Measurements from ENCODE around the gene IRF2.

Gene IRF2

GRCh38 chr4:184450045-184450444 lies 24.3 kb downstream of the IRF2 start:
- DNase-seq: no peak

DNA sequence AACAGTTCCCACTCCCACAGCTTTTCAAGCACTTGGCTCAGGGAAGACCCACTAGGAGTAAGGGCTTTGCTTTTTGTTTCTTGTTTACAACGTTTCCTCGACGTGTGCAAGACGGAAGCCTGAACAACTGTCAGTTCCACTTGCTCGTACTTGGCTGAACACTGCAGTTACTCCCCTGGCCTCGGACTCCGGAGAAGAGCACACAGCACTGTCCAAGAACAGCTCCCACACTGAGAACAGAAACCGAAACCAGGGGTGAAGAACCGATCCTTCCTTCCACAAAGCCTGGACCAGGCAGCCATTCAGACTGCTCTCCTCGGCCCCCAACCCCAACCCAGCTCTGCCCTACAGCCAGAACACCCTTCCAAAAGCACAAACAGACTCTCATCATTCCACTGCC lies 25.5 kb downstream of the IRF2 start:
- DNase-seq: peak; percentile 24

- no peak for DNase-seq
Observed at GRCh38 chr4:184448141-184448540, 26.2 kb downstream of the IRF2 start.

GRCh38 chr4:184447664-184448063 lies 26.7 kb downstream of the IRF2 start:
- DNase-seq: no peak

DNA sequence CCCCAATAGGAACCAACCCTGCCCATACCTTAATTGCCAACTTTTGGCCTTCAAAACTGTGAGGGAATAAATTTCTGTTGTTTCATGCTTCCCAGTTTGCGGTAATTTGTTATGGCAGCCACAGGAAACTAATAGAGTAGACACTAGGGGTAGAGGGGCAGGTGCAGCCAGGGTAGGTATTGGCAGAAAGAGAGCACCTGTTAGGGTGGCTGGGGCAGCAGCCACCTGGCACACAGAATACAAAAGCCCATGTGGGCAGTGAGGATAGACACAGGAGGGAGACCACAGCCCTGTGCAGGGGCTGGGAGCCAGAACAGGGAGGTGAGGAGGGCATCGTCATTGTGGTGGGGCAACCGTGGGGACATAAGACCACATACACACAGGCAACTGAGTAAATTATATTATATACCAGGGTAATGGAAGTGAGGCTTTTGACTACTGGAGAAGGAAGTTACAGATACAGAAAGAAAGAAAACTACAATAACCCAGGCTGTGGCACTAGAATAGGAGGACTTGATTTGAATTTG lies 28.2 kb downstream of the IRF2 start:
- DNase-seq: no peak

DNA sequence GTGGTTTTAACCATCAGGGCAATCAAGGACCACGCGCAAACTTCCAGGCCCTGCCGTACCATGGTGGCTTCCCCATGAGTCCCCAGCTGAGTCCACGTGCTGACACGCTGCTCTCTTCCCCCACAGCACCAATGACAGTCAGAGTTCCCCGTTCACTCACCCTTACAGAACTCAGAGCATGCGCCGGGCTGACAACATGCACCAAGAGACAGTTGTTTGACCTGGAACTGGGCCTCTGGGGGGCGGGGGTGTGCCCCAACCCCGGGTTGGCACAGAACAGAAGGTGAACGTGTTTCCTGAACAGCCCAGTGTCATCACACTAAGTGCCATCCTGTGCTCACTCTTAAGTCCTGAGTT lies 29.4 kb downstream of the IRF2 start:
- no peak for DNase-seq

DNA sequence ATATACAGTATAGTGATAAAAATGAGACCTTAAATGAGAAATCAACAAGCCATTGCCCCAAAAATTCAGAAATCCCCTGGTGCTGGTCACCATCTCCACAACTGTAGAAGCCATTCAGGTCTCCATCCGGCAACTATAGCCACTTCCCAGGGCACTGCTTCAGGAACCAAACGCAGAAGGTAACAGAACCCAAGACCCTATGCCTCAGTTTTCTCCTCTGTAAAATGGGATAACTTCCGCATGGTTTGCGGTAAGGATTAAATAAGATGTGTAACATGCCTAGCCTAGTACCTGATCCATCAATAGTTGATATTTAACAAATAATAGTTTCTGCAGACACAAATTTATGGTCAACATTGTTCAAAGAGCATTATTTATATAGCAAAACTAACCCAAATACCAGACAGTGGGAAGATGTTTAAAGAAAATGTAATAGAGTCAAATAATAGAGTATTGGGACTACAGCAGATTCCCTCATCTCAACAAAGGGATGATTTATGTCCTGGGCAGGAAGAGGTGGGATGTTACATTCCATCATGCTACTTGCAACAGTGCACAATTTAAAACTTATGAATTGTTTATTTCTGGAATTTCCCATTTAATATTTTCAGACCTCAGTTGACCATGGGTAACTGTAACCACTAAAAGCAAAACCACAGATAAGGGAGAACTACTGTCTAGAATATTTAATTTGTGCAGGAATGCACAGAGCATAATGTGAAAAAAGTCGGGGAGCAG lies 30.0 kb downstream of the IRF2 start:
- no peak for DNase-seq

DNA sequence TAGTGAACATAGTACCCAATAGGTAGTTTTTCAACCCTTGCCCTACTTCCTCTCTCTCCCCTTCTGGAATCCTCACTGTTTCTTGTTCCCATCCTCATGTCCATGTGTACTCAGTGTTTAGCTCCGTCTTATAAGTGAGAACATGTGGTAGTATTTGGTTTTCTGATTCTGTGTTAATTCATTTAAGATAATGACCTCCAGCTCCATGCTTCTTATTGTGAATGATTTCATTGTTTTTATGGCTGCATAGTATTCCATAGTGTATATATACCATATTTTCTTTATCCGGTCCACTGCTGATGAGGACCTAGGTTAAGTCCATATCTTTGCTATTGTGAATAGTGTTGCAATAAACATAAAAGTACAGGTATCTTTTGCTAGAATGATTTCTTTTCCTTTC lies 31.0 kb downstream of the IRF2 start:
- no peak for DNase-seq

DNA sequence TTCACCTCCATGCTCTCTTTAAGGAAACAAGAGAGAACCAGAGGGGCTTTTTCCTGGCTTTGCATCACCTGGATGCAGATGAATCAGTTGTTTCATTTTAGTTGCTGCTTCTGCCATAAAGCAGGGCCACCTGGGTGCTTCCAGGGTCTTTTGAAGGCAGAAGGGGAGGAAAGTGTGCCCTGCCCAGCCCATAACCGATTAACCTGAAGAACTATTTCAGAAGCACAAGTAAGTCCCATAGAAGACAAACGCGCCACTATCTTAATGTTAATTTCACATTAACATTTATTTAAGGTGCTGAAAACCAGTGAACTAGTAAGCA lies 32.1 kb downstream of the IRF2 start:
- no peak for DNase-seq

GRCh38 chr4:184441461-184442313 lies 32.7 kb downstream of the IRF2 start:
- no peak for DNase-seq

DNA sequence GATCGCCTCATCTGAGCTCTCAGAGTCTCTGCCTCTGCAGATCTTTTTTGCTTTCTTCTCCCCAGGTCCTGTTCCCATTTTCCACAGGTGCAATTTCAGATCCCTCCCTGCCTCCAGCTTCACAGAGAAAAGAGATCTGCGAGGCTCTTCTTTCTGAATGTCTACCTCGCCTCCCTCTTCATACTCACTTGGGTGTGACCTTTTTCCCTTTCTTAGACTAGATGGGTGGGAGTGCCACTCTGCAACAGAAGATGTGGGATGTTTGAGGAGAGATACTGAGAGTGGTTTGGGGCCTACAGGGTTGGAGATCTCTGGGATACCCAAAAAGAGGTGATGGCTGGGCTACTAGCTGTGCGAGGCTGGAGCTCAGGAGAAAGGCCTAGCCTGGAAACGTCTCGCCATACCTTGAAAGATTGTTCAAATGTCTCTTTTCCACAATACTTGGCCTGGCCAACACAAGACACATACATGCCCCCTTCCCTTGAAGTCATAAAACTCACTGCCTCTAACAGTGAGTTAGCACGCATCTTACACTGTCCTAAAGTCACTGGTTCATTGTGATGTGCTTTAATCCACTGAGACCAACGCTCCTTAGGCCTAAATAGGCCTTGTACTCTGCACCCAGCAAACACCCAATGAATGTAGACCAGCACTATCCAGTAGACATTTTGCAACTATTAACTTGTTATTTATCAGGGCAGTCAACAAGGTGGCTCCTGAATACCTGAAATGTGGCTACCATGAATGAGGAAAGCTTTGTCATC lies 33.6 kb downstream of the IRF2 start:
- no peak for DNase-seq

DNA sequence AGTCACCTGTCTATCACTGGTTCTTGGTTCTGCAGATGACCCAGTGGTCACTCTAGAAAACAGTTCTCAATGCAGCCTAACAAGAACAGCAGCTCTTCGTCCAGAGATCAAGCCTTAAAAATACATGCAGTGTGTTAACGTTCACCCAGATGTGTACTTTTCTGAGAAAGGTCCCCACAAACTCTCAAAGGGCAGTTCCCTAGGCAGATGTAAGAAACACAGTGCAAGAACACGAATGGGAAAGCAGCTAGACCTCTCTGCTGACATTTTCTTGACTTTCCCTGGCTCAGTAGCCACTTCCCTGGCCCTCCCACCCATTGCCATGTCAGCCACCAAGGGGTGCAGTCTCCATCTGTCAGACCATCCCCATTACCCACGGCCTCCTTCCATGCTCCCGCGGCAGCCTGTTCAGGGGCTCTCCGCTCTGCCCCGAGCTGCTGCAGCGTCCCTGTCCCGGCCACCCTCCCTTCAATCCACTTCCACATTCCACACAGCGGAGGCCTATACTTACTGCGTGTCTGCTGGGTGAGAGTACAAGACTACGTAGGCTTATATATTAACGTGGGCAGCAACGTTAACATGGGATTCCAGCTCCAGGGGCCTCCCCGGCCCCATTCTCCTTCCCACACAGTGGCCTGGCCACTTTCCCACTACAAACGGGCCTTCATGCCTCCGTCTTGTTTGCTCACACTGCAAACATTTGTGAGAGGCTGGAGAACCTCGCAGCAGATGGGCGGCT lies 34.3 kb downstream of the IRF2 start:
- no peak for DNase-seq

GRCh38 chr4:184439386-184439785 lies 35.0 kb downstream of the IRF2 start:
- DNase-seq: no peak

DNA sequence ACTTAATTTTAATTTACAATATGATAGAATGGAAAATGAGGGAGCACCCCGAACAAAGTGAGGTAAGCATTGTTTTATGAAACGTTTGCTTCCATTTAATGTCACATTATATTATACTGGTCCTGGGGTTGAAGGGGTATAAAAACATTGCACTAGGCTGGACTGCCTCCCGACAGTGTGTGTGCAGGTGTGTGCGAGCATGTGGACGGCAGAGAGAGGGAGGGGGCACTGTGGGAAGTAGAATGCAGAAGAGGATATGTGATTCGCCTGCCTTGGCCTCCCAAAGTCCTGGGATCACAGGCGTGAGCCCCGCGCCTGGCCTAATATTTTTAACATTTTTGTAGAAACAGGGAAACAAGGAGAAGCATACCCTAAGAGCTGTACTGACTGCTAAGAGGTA lies 36.0 kb downstream of the IRF2 start:
- no peak for DNase-seq

GRCh38 chr4:184437565-184438265 lies 36.6 kb downstream of the IRF2 start:
- DNase-seq: peak; percentile 59

DNA sequence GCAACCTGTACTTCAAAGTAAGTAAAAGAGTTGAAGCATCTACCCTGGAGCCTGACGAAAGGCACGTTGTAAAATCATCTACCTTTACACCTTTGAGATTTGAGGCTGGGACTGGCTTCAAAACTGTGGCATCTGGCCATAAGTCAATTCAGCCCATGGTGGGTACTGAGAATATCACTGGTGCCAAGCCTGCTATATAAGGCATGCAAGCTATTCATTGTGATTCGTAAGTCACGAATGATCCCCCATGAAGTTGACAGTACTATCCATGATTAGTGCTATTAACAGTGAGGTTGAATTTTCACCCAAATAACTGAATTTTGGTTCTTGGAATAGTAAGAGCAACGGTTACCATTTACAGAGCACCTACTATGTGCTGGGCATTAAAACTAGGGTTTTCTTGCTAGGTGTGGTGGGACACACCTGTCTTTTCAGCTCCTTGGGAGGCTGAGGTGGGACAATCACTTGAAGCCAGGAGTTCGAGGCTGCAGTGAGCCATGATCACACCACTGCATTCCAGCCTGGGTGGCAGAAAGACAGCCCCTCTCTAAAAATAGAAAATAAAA lies 39.8 kb downstream of the IRF2 start:
- DNase-seq: no peak

- no peak for DNase-seq
Observed at GRCh38 chr4:184434021-184434420, 40.3 kb downstream of the IRF2 start.

GRCh38 chr4:184433258-184433892 lies 41.0 kb downstream of the IRF2 start:
- no peak for DNase-seq

DNA sequence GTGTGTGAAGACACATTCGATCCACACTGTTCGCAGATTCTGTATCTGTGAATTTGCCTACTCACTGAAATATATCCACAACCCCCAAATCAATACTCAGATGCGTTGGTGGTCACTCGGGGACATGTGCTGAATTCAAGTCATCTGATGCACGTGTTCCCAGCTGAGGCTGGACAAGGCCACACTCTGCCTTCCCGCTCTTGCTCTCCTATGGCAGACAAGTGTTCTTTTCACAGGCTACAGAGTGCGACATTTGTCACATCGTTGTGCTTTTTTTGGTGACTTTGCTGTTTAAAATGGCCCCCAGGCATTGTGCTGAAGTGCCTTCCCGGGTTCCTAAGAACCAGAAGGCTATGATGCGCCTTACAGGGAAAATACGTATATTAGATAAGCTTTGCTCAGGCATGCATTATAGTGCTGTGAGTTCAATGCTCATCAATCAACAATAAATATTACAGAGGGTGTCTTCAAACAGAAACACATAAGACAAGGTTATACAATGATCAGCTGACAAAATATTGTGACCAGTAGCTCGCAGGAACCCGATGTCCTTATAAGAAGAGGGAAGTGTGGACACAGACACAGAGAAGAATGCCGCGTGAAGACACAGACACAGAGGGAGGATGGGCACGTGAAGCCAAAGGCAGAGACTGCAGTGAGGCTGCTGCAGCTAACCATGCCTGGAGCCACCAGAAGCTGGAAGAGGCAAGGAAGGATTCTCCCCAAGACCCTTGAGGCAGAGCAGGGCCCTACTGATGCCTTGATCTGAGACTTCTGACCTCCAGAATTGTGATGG lies 42.0 kb downstream of the IRF2 start:
- no peak for DNase-seq

GRCh38 chr4:184430163-184430562 lies 44.2 kb downstream of the IRF2 start:
- DNase-seq: no peak

DNA sequence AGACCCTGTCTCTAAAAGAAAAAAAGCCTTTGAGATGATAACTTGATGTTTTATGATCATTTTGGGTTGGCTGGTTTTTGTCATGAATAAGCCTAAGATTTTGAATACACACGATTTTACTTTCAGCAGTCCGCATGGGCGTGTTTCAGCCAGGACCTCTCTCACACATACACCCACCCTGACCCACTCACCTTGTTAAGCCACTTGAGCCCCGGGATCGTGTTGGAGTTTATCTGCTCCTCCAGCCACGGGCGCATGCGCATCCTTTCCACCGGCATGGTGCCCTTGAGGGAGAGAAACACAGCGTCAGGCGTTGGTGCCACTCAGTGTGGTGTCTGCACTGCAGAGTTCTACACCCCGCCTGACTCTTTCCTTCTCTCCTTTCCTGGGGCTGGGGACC lies 45.6 kb downstream of the IRF2 start:
- DNase-seq: no peak

Data from DMS79 (cell line).